Pancreas (tissue), 10 donors: ENCODE measurements around the gene ZDHHC22. TPM values are rescaled to one million over a fixed set of nuclear protein-coding genes. Genes with fewer than 3 reads are reported as not detected.

ENCODE experiments used
- ATAC-seq, 4 donors: fragments of 200-7000 bp; cut with Tn5 transposase; one replicate each; pipeline versions ENCODE4 v1.8.0 to v1.9.1; 2020; ENCODE audit warnings: mild to moderate bottlenecking in 4 of 4, moderate library complexity in 4 of 4
- DNase-seq, 6 donors: peaks; one replicate each; pipeline ENCODE4 v3.0.0-alpha.2; 2020
- FAIRE-seq: peaks from 2 replicates; lab custom pipeline; 2012; peaks lifted over from hg19 to GRCh38; lab: Jason Lieb, UNC
- H3K27ac ChIP-seq, 4 donors: fragments of 200-600 bp; sonication (generic); 1 replicate in 3 of 4; 2 replicates in 1 of 4; pipeline versions ENCODE4 v1.5.0 to v1.8.0; 2020
- H3K27me3 ChIP-seq, 4 donors: fragments of 200-600 bp; one replicate each; pipeline ENCODE4 v1.8.0; 2021
- H3K36me3 ChIP-seq, 3 donors: fragments of 200-600 bp; sonication (generic) in 1 of 3; one replicate each; pipeline versions ENCODE4 v1.5.0 to v1.8.0; 2020 to 2021
- H3K4me1 ChIP-seq, 3 donors: fragments of 200-600 bp; one replicate each; pipeline ENCODE4 v1.8.0; 2021
- H3K4me3 ChIP-seq, 4 donors: fragments of 200-600 bp; sonication (generic) in 2 of 4; one replicate each; pipeline versions ENCODE4 v1.5.0 to v1.8.0; 2020 to 2021
- H3K9me3 ChIP-seq, 4 donors: fragments of 200-600 bp; one replicate each; pipeline ENCODE4 v1.8.0; 2021
- WGBS, 2 donors: extraction: QIAGEN DNeasy Blood & Tissue Kit; methylation state at CpG; one replicate each; pipeline ENCODE4 v1.1.7; 2013; 5-methylcytosine and 5-hydroxymethylcytosine counted together
- intact Hi-C, 3 donors: fragments of 100-400 bp; cut with DNase I; formaldehyde crosslinking; loops; one replicate each; pipeline versions ENCODE4 v1.11.1 to v1.14.2; 2022
- polyA plus RNA-seq, 2 donors: library from polyadenylated mRNA; stranded (reverse); fragments of 200-250 nt; gene quantifications; one replicate each; pipeline ENCODE4 v1.2.3, GENCODE V29; 2013
- total RNA-seq, 6 donors: library from RNA; stranded (reverse); fragmentation: NEBNext Ultra II Directional in 4 of 6; extraction: Animal tissue kit (Norgen Biotek cat#: 25700) in 4 of 6; gene quantifications; one replicate each; pipeline versions ENCODE4 v1.2.1 to v1.2.4, GENCODE V29; 2021 to 2023
- TF ChIP-seq, protein P1 (sequence below), 4 donors: fragments of 200-600 bp; sonication (generic) in 3 of 4; IDR thresholded peaks; one replicate each; pipeline versions ENCODE4 v1.5.0 to v1.8.0; 2021; ENCODE audit warnings: antibody characterized with exemption in 4 of 4
- donor health status: healthy with polysubstance abuse.
- donor health status: DM: no; HTN: no; CAD: no; lungs with moderate emphysema.
- donor health status: DM: no; HTN: no; CAD: no.
- donor health status: control.
- donor health status: control.
- donor health status: Bipolar disorder and iron deficiency.
- donor health status: DM: yes; HTN: yes; CAD: no.
- donor health status: DM: no; HTN: no; CAD: no.
- donor health status: DM: no; HTN: no; CAD: no.
- donor health status: DM: yes; HTN: yes; CAD: no.

Gene ZDHHC22
- total and polyA plus RNA-seq, 8 donors: 0.04 to 0.19 (median 0.04) TPM; not detected in 5

- Histone ChIP-seq H3K4me3 (peak overlapping the region in 1 of 4 donors; percentile 7), H3K27ac (peak overlapping the region; percentile 22 to 62 (median 50)), H3K27me3 (no peaks in the 10 kb centered on the region), H3K36me3 (no peaks in the 10 kb centered on the region), H3K9me3 (no peaks in the 10 kb centered on the region), H3K4me1 (peaks cover 4 to 6% (median 5%) of the 10 kb centered on the region in 3 donors)
- FAIRE-seq: no peak
- intact Hi-C loops: no loop called here
- TF ChIP-seq, protein P1, sequence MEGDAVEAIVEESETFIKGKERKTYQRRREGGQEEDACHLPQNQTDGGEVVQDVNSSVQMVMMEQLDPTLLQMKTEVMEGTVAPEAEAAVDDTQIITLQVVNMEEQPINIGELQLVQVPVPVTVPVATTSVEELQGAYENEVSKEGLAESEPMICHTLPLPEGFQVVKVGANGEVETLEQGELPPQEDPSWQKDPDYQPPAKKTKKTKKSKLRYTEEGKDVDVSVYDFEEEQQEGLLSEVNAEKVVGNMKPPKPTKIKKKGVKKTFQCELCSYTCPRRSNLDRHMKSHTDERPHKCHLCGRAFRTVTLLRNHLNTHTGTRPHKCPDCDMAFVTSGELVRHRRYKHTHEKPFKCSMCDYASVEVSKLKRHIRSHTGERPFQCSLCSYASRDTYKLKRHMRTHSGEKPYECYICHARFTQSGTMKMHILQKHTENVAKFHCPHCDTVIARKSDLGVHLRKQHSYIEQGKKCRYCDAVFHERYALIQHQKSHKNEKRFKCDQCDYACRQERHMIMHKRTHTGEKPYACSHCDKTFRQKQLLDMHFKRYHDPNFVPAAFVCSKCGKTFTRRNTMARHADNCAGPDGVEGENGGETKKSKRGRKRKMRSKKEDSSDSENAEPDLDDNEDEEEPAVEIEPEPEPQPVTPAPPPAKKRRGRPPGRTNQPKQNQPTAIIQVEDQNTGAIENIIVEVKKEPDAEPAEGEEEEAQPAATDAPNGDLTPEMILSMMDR (IDR thresholded peaks at IDR 0.05): no peak
- peak; percentile 80 to 91 (median 84) for ATAC-seq
- WGBS, 2 donors: 12 to 18% methylated on average over 15 of the region's 15 CpGs
- DNase-seq: peak; percentile 69 to 84 (median 78)
Measured at GRCh38 chr14:77186911-77187648, 45.5 kb upstream of the ZDHHC22 start.

- no peak for ATAC-seq
- H3K4me1 ChIP-seq: peaks cover 4 to 7% (median 5%) of the 10 kb centered on the region in 3 donors
- no peak overlapping the region for H3K27ac ChIP-seq
- FAIRE-seq: no peak
- no peaks in the 10 kb centered on the region for H3K36me3 ChIP-seq
- no peak overlapping the region for H3K4me3 ChIP-seq
- DNase-seq: no peak
- WGBS, 2 donors: 75 to 83% methylated on average over 2 of the region's 2 CpGs
- TF ChIP-seq, protein P1 (IDR thresholded peaks at IDR 0.05): no peak
- H3K9me3 ChIP-seq: no peaks in the 10 kb centered on the region
- intact Hi-C loops: no loop called here
- H3K27me3 ChIP-seq: no peaks in the 10 kb centered on the region
Measured at GRCh38 chr14:77185093-77185465, 43.5 kb upstream of the ZDHHC22 start.

DNA sequence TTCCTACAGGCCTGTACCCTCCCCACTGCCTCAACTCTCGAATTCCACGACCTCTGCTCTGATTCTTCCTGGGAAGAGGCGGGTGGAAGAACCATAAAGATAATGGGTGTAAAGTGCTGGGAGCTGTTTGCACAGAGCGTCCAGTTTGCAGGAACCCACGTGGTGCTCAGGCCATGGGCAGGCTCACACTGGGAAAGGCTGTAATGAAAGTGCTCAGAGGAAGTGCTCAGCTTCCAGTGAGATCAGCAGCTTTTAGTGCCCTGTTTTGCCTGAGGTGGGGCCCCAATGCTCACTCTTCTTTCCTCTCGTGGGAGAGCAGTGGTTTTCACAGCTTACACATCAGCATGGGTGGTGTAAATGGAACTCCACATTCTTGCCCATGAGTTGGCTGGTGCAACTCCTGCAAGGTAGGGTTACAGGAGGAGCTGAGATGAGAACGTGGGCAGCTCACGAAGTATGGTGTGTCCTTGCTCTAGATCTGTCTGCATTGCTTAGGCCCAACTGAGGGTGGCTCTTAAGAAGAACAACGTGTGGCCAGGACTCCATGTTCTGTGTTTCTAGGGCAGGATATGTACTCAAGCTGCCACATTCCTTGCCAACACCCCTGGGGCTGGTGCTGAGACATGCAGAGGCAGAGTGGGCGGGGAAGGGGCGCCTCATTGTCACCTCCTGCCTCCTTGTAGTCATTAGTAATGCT, 43.0 kb upstream of the ZDHHC22 start:
- FAIRE-seq (no peak), DNase-seq (no peak), ATAC-seq (peak in 1 of 4 donors; percentile 22)
- H3K4me3 ChIP-seq: no peak overlapping the region
- WGBS, 2 donors: 71 to 78% methylated on average over 11 of the region's 11 CpGs
- H3K36me3 ChIP-seq: no peaks in the 10 kb centered on the region
- H3K9me3 ChIP-seq: no peaks in the 10 kb centered on the region
- H3K27me3 ChIP-seq: no peaks in the 10 kb centered on the region
- peaks cover 4 to 7% (median 5%) of the 10 kb centered on the region in 3 donors for H3K4me1 ChIP-seq
- TF ChIP-seq, protein P1 (IDR thresholded peaks at IDR 0.05): no peak
- intact Hi-C loops: no loop called here
- no peak overlapping the region for H3K27ac ChIP-seq

DNA sequence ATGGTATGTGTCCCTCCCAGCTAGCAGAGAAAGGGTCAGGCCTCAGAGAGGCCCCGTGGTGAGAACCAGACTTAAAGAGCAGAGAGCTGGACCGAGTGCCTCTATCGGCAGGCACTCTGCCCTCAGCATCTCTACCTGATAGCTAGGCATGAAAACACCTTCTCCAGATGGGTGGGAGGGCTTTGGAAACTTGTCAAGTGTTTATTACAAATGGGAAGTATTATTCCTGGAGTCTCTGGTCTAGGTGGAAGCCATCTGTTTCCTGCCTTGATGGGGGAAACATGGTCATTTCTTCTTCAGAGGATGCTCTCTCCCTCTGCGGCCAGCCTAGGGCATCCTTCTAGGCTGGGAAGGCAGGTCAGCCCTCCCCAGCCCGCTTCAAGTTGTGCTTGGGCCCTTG, 42.3 kb upstream of the ZDHHC22 start:
- ATAC-seq: no peak
- WGBS, 2 donors: 70 to 73% methylated on average over 5 of the region's 5 CpGs
- H3K36me3 ChIP-seq: no peaks in the 10 kb centered on the region
- H3K4me3 ChIP-seq: no peak overlapping the region
- intact Hi-C loops: no loop called here
- peaks cover 4 to 7% (median 5%) of the 10 kb centered on the region in 3 donors for H3K4me1 ChIP-seq
- H3K27ac ChIP-seq: peak overlapping the region in 1 of 4 donors; percentile 8
- DNase-seq: no peak
- no peak for FAIRE-seq
- TF ChIP-seq, protein P1 (IDR thresholded peaks at IDR 0.05): no peak
- H3K9me3 ChIP-seq: no peaks in the 10 kb centered on the region
- no peaks in the 10 kb centered on the region for H3K27me3 ChIP-seq
